ENCODE measurements around the gene TSPAN5.

TSPAN5 gene

GRCh38 chr4:98614662-98615061 is 43.7 kb downstream of the TSPAN5 start:
- DNase-seq: no peak

DNA sequence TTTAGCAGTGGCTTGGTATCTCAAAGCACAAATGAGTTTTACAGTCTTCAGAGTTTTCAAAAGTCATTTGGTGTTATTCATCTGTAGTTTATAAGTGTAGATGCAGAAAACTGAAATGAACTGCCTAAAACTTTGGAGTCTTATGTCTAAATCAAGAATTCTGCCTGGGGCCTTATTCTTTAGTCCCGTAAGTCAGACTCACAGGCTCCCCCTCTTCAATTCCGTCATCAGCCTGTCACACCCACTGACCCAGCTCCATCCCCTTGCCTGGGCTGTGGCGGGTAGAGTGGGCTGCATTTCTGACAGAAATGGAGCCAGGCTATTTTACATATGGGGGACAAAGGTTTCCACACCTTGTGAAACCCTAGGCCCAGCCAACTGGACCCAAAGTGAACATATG is 44.3 kb downstream of the TSPAN5 start:
- DNase-seq: no peak

DNA sequence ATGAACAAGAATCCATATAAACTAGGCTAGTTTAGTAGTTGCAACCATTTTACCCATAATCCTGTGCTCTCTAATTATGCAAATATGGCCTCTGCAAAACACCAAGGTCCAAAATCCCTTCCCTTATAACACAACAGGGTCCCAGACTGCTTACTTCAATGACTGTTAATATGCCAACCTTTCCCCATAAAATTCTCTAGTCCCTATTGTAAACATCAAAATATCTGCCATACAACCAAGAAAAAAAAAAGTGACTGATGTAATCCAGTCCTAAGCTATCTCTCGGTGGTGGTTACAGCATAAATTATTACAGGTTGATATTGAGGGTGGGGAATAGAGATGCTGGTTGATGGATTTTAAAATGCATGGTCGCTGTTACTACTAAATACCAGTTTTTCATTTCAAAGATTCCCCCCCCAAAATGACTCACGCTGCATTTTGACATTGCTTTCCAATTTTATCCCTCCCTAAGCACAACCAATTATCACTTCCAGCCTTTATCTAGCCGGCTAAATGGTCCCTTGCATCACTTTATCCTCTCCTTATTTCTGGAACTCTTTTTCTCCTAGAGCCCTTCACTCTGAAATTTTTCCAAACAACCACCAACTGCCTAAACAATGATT is 44.8 kb downstream of the TSPAN5 start:
- DNase-seq: no peak

DNA sequence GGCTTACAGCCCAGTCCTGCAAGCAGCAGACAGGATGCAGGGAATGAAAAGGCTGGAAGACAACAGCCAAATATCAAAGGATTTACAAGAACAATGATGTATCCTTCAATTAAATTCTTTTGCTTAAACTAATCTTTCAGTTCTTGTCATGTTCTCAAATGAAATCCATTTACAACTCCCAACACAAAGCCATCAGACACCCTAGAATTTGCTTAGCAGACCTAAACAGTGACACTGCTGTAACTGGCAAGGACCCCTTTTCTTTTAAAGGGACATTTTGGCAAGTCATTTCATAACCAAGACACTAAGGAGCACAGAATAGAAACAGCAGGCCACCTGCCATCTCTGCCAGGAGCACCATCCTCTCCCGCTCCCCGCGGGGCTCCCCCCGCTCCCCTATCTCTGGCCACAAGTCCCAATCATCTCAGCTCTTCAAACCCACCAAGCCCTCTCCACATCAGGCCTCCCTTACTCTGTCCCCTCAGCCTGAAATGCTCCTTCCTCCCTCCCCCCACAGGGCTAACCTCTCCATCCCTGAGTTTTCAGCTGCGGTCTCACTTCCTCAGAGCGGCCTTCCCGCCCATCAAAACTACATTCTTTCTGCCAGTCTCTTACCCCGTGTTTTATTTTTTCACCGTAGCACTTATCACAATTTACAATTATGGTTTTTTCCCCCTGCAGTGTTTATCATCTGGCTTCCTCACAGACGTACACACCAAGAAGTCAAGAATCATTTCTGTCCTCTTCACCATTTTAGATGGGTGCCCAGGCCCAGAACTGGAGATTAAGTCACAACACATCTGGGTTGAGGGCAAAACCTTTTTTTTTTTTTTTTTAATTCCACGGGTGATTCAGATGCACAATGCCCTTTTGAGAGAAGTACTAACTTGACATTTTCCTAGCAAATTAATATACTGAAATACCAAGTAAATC is 45.8 kb downstream of the TSPAN5 start:
- DNase-seq: no peak

DNA sequence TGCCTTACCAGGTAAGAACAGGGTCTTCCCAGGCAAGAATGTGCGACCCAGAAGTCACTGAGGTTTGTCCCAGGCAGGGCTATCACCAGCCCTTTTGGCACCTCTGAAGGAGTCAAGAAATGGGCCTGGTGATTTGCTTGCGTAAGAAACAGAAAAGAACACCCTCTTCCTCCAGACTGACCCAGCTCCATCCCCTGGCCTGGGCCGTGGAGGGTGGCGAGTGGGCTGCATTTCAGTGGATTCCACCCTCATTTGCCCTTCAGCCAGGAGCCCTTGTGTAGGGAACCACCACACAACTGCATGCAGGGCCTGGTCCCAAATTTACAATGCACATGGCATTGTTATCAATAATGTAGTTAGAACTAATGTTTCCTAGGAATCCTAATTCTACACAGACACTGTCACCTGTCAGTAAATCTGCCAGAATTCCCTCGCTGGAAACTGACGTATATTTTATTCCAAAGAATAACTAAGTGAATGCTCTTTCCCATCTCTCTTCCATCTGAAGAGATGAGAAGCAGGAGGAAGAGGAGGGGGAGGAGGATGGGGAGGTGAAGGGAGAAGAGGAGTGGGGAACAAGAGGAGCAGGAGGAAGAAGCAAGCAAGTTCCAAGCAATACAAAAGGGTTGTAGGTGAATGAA is 46.6 kb downstream of the TSPAN5 start:
- DNase-seq: no peak

DNA sequence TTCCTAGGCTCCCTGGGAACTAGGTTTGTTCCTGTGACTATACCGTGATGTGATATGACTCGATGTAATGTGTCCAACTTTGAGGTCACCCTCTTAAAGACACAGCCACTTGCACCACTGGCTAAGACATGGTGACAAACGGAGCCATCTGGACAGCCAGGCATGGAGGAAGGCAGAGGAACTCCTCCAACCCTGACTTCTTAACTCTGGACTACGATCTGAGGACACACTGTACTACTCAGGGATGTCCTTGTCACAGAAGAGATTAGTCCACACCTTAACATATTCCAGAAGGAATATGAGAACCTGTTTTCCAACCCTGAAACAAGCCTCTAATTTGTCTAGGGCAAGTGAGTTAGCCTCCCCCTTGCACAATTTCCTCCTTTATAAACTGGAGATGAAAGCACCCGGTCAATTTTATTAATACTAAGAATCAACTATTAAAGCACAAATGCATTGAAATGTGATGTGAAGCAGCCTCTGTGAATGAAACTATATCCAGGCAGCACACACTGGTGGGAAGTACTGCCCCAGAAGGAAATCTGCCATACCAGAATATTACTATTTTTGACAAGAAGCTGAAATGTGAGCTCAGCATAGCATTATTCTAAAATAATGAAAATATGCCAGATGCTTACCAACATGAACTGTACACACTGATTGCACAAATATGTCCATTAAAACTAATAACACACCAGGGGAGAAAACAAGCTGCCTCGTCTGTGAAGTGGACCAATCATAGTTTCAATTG is 47.3 kb downstream of the TSPAN5 start:
- no peak for DNase-seq

- no peak for DNase-seq
These were observed 48.0 kb downstream of the TSPAN5 start for GRCh38 chr4:98610431-98610830.

GRCh38 chr4:98609934-98610333 is 48.5 kb downstream of the TSPAN5 start:
- no peak for DNase-seq

DNA sequence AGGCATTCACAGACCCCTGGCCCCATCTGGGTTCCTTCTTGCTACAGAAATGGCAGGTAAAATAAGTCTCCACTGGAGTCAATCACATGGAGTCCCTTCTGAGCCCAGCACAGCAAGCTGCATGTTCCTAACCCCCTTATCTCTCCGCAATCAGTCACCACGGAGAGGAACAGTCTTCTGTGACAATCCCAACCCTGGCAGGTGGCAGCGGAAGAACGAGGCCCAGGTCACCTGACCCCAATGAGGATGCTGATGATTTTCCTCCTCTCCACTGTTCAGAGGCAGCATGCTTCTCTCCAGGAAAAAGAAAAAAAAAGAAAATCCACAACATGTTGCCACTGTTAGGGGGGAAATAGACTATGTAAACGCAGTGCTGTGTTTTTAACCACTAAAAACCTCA is 50.1 kb downstream of the TSPAN5 start:
- no peak for DNase-seq

- DNase-seq: no peak
These were observed 51.5 kb downstream of the TSPAN5 start for GRCh38 chr4:98606894-98607293.

DNA sequence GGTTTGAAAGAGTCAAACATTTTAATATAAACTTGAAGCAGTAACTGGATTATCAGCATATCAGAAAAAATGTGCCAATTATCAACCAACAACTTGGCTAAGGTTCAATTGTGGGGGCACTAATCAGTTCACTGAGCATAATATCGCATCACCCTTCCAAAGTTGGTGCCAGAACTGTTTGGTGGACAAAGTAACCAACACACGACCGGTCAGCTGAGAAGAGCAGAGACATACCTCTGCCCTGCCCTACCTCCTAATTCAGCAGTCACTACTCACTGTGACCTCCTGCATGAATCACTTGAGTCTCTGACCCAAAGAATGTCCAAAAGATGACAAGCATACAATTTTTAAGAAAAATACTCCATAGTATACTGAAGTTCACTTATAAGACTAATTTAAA is 53.2 kb downstream of the TSPAN5 start:
- DNase-seq: no peak

GRCh38 chr4:98604723-98605122 is 53.7 kb downstream of the TSPAN5 start:
- DNase-seq: no peak

GRCh38 chr4:98603683-98604521 is 54.5 kb downstream of the TSPAN5 start:
- no peak for DNase-seq

GRCh38 chr4:98602270-98602669 is 56.1 kb downstream of the TSPAN5 start:
- DNase-seq: no peak

DNA sequence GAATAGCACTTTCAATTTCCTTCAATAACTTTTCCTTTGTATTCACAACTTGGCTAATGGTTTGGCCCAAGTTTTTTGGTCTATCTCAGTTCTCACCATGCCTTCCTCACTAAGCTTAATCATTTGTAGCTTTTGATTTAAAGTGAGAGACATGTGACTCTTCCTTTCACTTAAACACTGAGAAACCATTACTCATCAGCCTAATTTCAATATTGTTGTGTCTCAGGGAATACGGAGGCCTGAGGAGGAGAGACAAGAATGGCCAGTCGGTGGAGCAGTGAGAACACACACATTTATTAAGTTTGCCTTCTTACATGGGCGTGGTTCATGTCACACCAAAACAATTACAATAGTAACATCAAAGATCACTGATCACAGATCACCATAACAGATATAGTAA is 56.7 kb downstream of the TSPAN5 start:
- DNase-seq: peak; percentile 32

DNA sequence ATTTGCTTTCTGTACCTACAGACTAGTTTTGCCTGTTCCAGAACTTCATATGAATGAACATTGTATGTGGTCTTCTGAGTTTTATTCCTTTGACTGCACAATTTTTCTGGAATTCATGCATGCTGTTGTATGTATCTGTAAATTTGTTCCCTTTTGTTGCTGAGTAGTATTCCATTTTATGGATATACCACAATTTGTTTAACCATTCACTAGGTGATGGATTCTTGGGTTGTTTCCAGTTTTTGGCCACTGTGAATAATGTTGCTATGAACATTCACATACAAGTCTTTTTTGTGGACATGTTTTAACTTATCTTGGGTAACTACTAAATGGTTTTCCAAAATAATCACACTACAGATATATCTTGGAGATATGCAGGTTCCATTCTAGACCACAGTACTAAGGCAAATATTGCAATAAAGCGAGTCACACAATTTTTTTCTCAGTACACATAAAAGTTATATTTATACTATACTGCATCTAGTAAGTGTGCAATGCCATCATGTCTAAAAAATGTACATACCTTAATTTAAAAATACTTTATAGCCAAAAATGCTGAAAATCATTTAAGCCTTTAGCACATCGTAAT is 58.7 kb downstream of the TSPAN5 start:
- no peak for DNase-seq

GRCh38 chr4:98586962-98587354 is 71.5 kb downstream of the TSPAN5 start:
- no peak for DNase-seq

- DNase-seq: no peak
These were observed 72.0 kb downstream of the TSPAN5 start for GRCh38 chr4:98586291-98586961.

- DNase-seq: no peak
These were observed 72.8 kb downstream of the TSPAN5 start for GRCh38 chr4:98585596-98585995.

DNA sequence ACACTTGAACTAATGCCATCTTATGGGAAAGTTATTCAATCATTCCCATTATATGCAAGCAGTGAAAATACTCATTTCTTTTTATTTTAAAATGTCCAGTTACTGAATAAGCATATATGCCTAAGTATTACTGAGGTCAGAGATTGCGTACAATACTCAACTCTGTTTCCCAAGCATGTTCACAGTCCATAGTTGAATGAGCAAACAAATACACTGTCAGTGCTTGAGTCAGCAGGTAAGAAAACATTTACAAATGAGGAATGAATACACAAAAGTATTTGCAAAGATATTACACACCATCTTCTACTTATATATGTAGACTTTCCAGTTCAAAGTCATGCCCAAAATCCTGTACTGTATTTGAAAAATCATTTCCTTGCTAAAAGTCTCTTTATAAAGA is 74.1 kb downstream of the TSPAN5 start:
- DNase-seq: no peak

- no peak for DNase-seq
These were observed 75.1 kb downstream of the TSPAN5 start for GRCh38 chr4:98583265-98583664.
